HepG2 (cell line): ENCODE results near the gene TNFSF12. TPM values are rescaled to one million over a fixed set of nuclear protein-coding genes. Genes with fewer than 3 reads are reported as not detected.
A peak's percentile ranks its signal among the peaks of the same experiment; 100 is the strongest.

ENCODE experiments used
- ATAC-seq: fragments of 200-7000 bp; cut with Tn5 transposase; 3 replicates; pipeline ENCODE4 v1.9.1; 2020; ENCODE audit warnings: mild to moderate bottlenecking, moderate library complexity
- BruUV-seq: library from RNA; stranded (reverse); fragments of 400-500 nt; replicated peaks from 2 replicates; lab custom pipeline; 2021; lab: Mats Ljungman, UMichigan
- CTCF ChIA-PET: fragments of 300-600 bp; formaldehyde crosslinking; extraction: SDS; loops from one replicate; lab custom pipeline; 2021; ENCODE audit warnings: low total read pairs, inconsistent platforms, low intra/inter-chr PET ratio; lab: Yijun Ruan, JAX
- POLR2A ChIA-PET: fragments of 350-600 bp; sonication (Branson Sonifier 250); formaldehyde crosslinking; loops from one replicate; lab custom pipeline; 2020; ENCODE audit warnings: antibody characterized with exemption, inconsistent platforms; lab: Yijun Ruan, JAX
- DNase-seq: peaks from one replicate; pipeline ENCODE4 v3.0.0-alpha.2; 2015; ENCODE audit warnings: low spot score
- FAIRE-seq: peaks from 3 replicates; lab custom pipeline; 2011; peaks lifted over from hg19 to GRCh38; lab: Jason Lieb, UNC
- H2AFZ ChIP-seq: one replicate; pipeline ENCODE4 v1.6.1; 2011; ENCODE audit warnings: low read length, inconsistent platforms
- H3K27ac ChIP-seq: fragments of 300-600 bp; 3 replicates; pipeline ENCODE4 v1.8.0; 2011; ENCODE audit warnings: mixed run types, mild to moderate bottlenecking, mixed read lengths, low read length, inconsistent platforms; ENCODE audit not compliant: insufficient read depth; ENCODE audit errors: extremely low read length
- H3K27me3 ChIP-seq, 2 experiments: fragments of 200-600 bp in 1 of 2; 2 replicates in 1 of 2; 3 replicates in 1 of 2; pipeline versions ENCODE4 v1.6.0 to v1.8.0; 2011; ENCODE audit warnings: low read length in 2 of 2, mild to moderate bottlenecking in 2 of 2, moderate library complexity in 2 of 2, inconsistent platforms in 1 of 2; ENCODE audit not compliant: insufficient read depth in 2 of 2, control insufficient read depth in 1 of 2
- H3K36me3 ChIP-seq, 2 experiments: fragments of 200-600 bp in 1 of 2; replicated peaks in 1 of 2; 2 replicates in 1 of 2; 3 replicates in 1 of 2; pipeline versions ENCODE4 v1.5.1 to v1.8.0; 2011; ENCODE audit warnings: low read length in 2 of 2, inconsistent platforms in 1 of 2; ENCODE audit not compliant: insufficient read depth in 2 of 2, control insufficient read depth in 1 of 2
- H3K4me1 ChIP-seq: 2 replicates; pipeline ENCODE4 v1.5.1; 2012; ENCODE audit warnings: low read length, inconsistent platforms; ENCODE audit not compliant: insufficient read depth
- H3K4me2 ChIP-seq: 2 replicates; pipeline ENCODE4 v1.6.0; 2011; ENCODE audit warnings: low read depth, low read length, inconsistent platforms
- H3K4me3 ChIP-seq, 3 experiments: fragments of 200-600 bp in 1 of 3; sonication (generic), shearing (Covaris generic) in 1 of 3; replicated peaks in 1 of 3; 2 replicates each; pipeline ENCODE4 v1.5.1; 2011 to 2016; ENCODE audit warnings: low read length in 3 of 3, inconsistent platforms in 2 of 3, low read depth in 2 of 3, mild to moderate bottlenecking in 2 of 3, control low read depth in 1 of 3, mixed read lengths in 1 of 3; ENCODE audit not compliant: insufficient read depth in 1 of 3
- H3K79me2 ChIP-seq: one replicate; pipeline ENCODE4 v1.6.1; 2011; ENCODE audit warnings: low read length, inconsistent platforms; ENCODE audit not compliant: insufficient read depth
- H3K9ac ChIP-seq: 2 replicates; pipeline ENCODE4 v1.6.0; 2011; ENCODE audit warnings: mild to moderate bottlenecking, low read depth, low read length, inconsistent platforms; ENCODE audit not compliant: insufficient read depth
- H3K9me3 ChIP-seq: 2 replicates; pipeline ENCODE4 v1.5.1; 2012; ENCODE audit warnings: mild to moderate bottlenecking, low read length
- H4K20me1 ChIP-seq: 2 replicates; pipeline ENCODE4 v1.6.0; 2011; ENCODE audit warnings: inconsistent platforms, mild to moderate bottlenecking, low read length, moderate library complexity; ENCODE audit not compliant: insufficient read depth
- AGO2 ChIP-seq: fragments of 200-400 bp; formaldehyde crosslinking; optimal IDR thresholded peaks from 2 replicates; pipeline ENCODE3; 2017; ENCODE audit warnings: mild to moderate bottlenecking, low read depth, low read length, moderate library complexity
- KDM2A ChIP-seq: sonication (generic); formaldehyde crosslinking; IDR thresholded peaks from 2 replicates; pipeline ENCODE4 v1.4.0; 2020; ENCODE audit warnings: low read depth, missing genetic modification reagents, borderline replicate concordance
- MEIS2 ChIP-seq: sonication (generic); formaldehyde crosslinking; IDR thresholded peaks from 2 replicates; pipeline ENCODE4 v1.9.0; 2021; ENCODE audit warnings: mild to moderate bottlenecking, missing genetic modification reagents
- NFRKB ChIP-seq: fragments of 450-650 bp; IDR thresholded peaks from 2 replicates; pipeline ENCODE4 v1.6.1; 2017
- PITX1 ChIP-seq: sonication (generic); formaldehyde crosslinking; IDR thresholded peaks from 2 replicates; pipeline ENCODE4 v1.5.1; 2020; ENCODE audit warnings: mild to moderate bottlenecking, missing genetic modification reagents
- RBFOX2 ChIP-seq: fragments of 200-400 bp; formaldehyde crosslinking; IDR thresholded peaks from 2 replicates; pipeline ENCODE4 v1.6.1; 2017; ENCODE audit warnings: low read depth, mild to moderate bottlenecking, low read length
- ZMYM3 ChIP-seq: sonication (generic); formaldehyde crosslinking; IDR thresholded peaks from 2 replicates; pipeline ENCODE4 v1.5.1; 2020; ENCODE audit warnings: mild to moderate bottlenecking, missing genetic modification reagents
- ZNF335 ChIP-seq: sonication (generic); formaldehyde crosslinking; IDR thresholded peaks from 2 replicates; pipeline ENCODE4 v1.4.0; 2020; ENCODE audit warnings: missing genetic modification reagents
- ZNF432 ChIP-seq: sonication (generic); formaldehyde crosslinking; IDR thresholded peaks from 2 replicates; pipeline ENCODE4 v1.5.0; 2020; ENCODE audit warnings: missing genetic modification reagents, mild to moderate bottlenecking, borderline replicate concordance
- WGBS: methylation state at CpG from one replicate; pipeline ENCODE4 v1.1.6; 2017; ENCODE audit warnings: low lambda C conversion rate; 5-methylcytosine and 5-hydroxymethylcytosine counted together
- in situ Hi-C: cut with HindIII; loops from 2 replicates; pipeline ENCODE4 v1.10.0; 2017; ENCODE audit warnings: low pct_unique_long_range_greater_than_20kb; ENCODE audit not compliant: extremely low pct_ligation_motif_present
- intact Hi-C: fragments of 100-400 bp; cut with micrococcal nuclease; formaldehyde crosslinking; loops from one replicate; pipeline ENCODE4 v1.10.0; 2022; ENCODE audit not compliant: unreplicated experiment
- polyA plus RNA-seq, 8 experiments: library from polyadenylated mRNA; depleted of rRNA in 3 of 8; stranded (reverse) in 7 of 8; unstranded in 1 of 8; fragments of >200 nt; fragmentation: Illumina TruSeq in 4 of 8; extraction: Trizol in 4 of 8; gene quantifications; 2 replicates each; pipeline versions ENCODE4 v1.2.1 to v1.2.3, GENCODE V29; 2011 to 2016; ENCODE audit warnings: low read depth in 4 of 8, missing spikeins in 1 of 8, mixed read lengths in 1 of 8; ENCODE audit not compliant: insufficient read depth in 1 of 8
- total RNA-seq, 5 experiments: library from RNA; depleted of rRNA; stranded (reverse); fragments of >200 nt; fragmentation: Illumina TruSeq; extraction: Trizol; gene quantifications; 2 replicates each; pipeline ENCODE4 v1.2.3, GENCODE V29; 2016; ENCODE audit warnings: low read depth in 1 of 5
- TF ChIP-seq, protein P1 (sequence below): sonication (generic); formaldehyde crosslinking; IDR thresholded peaks from 2 replicates; pipeline ENCODE4 v1.5.1; 2020; ENCODE audit warnings: missing genetic modification reagents, mild to moderate bottlenecking, borderline replicate concordance
- TF ChIP-seq, protein P2 (sequence below): sonication (generic); formaldehyde crosslinking; conservative IDR thresholded peaks from 2 replicates; pipeline ENCODE4 v1.8.0; 2022; ENCODE audit warnings: low read depth, missing genetic modification reagents
- TF ChIP-seq, protein P3 (sequence below): sonication (generic); formaldehyde crosslinking; IDR thresholded peaks from 2 replicates; pipeline ENCODE4 v1.5.0; 2020; ENCODE audit warnings: missing genetic modification reagents

TNFSF12 gene
- total and polyA plus RNA-seq, 2 of the 13 experiments (the other 11 are each of a cell fraction or from before 2014, with no cell fraction given): 0.93 to 7.2 TPM

DNA sequence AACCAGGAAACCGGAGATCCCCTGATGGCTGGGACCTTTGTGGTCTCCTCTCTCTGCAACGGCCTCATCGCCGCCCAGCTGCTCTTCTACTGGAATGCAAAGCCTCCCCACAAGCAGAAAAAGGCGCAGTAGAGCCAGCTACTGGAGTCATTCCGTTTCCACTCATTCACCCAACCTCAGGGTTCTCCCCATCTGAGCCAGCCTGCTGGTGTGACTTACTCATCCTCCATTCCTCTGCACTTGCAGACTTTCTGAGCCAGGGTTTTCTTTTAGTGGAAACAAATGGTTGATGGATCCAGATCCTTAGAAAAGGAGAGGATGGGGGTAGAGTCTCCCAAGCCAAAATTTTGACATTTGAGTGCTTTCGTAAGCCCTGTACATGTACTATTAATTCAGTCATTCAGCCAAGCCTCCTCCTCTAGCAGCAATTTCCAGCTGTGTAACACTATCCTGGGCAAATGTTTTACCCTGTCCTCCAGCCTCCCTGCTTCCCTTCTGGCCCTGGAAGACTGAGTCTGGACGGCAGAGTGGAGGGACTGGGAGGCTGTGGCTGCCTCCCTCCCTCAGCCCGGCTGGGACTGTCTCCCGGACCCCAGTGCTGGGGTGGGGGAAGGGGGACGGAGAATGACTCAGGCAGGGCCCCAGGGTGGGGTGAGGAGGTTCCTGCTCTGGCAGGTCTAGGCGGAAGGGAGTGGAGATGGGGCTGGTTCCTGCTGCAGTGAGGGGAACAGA is 38.7 kb downstream of the TNFSF12 start:
- CTCF ChIA-PET: interaction anchor here (0.9 to 1.5 kb wide), 3 partner anchors 46 to 100 kb away, joined by 3 to 7 read pairs (median 3); partner anchors contain the start of genes TP53 and WRAP53

DNA sequence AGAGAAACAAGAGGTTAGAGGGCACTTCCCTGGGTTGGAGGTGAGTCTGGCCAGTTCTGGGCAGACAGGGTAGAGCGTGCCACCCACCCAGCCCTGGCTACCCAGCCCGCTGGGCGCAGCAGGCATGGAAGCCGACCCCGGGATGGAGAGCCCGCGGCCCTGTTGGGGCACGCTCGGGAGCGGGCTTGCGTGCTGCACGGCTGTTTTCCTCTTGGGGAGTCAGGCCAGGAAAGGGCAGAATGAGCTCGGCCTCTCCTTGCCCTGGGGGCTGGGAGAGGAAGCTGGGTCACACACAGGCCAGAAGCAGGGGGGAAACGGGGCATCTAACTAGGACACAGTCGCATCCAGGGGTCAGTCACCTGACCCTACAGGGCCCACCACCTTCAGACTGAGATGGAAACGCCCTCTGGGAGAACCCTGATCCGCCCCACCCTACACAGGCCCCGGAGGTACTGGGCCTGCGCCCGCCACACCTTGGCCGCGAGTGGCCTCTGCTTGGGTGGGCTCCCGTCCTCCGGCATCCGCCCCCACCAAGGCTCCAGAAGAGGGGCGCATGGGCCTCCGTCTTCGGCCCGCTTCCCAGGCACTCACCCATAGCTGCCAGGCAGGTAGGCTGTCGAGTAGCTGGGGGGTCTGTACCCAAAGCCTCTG is 39.8 kb downstream of the TNFSF12 start:
- no peaks in the 10 kb centered on the region; a peak in 1 of 5 replicates for H3K27me3 ChIP-seq
- H3K79me2 ChIP-seq: peaks cover 10% of the 10 kb centered on the region
- WGBS: 95% methylated on average over 22 of the region's 30 CpGs
- in situ Hi-C loops: loop anchor here (5.0 kb wide), 1 partner anchor 99 kb away; the partner anchor contains the start of genes TP53 and WRAP53
- POLR2A ChIA-PET: interaction anchor here (1.1 to 1.7 kb wide), 3 partner anchors 9 to 99 kb away, joined by 4 to 5 read pairs (median 4); partner anchors contain the start of genes CD68, SAT2 and TP53
- H4K20me1 ChIP-seq: no peaks in the 10 kb centered on the region
- peaks cover 19 to 47% of the 10 kb centered on the region in 2 experiments for H3K36me3 ChIP-seq
- ATAC-seq (no peak), DNase-seq (no peak), FAIRE-seq (no peak)
- no TSS peak for BruUV-seq
- intact Hi-C loops: no loop called here
- H3K4me1 ChIP-seq: peaks cover 13% of the 10 kb centered on the region
- CTCF ChIA-PET: no interaction called here
- no peak overlapping the region for H3K9ac ChIP-seq
- H3K9me3 ChIP-seq: no peaks in the 10 kb centered on the region
- H3K4me2 ChIP-seq: no peak overlapping the region
- H2AFZ ChIP-seq: no peak overlapping the region
- no peak overlapping the region for H3K4me3 ChIP-seq
- H3K27ac ChIP-seq: no peak overlapping the region
- TF ChIP-seq AGO2 (peak; percentile 94), RBFOX2 (peak; percentile 65; the same call in 1 of the 2 replicates), ZNF432 (no peak), ZMYM3 (CRISPR knock-in tag) (no peak), PITX1 (CRISPR knock-in tag) (no peak), KDM2A (CRISPR knock-in tag) (no peak), ZNF335 (CRISPR knock-in tag) (no peak)
- TF ChIP-seq, protein P1, sequence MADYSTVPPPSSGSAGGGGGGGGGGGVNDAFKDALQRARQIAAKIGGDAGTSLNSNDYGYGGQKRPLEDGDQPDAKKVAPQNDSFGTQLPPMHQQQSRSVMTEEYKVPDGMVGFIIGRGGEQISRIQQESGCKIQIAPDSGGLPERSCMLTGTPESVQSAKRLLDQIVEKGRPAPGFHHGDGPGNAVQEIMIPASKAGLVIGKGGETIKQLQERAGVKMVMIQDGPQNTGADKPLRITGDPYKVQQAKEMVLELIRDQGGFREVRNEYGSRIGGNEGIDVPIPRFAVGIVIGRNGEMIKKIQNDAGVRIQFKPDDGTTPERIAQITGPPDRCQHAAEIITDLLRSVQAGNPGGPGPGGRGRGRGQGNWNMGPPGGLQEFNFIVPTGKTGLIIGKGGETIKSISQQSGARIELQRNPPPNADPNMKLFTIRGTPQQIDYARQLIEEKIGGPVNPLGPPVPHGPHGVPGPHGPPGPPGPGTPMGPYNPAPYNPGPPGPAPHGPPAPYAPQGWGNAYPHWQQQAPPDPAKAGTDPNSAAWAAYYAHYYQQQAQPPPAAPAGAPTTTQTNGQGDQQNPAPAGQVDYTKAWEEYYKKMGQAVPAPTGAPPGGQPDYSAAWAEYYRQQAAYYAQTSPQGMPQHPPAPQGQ (CRISPR knock-in tag): no peak
- TF ChIP-seq, protein P2, sequence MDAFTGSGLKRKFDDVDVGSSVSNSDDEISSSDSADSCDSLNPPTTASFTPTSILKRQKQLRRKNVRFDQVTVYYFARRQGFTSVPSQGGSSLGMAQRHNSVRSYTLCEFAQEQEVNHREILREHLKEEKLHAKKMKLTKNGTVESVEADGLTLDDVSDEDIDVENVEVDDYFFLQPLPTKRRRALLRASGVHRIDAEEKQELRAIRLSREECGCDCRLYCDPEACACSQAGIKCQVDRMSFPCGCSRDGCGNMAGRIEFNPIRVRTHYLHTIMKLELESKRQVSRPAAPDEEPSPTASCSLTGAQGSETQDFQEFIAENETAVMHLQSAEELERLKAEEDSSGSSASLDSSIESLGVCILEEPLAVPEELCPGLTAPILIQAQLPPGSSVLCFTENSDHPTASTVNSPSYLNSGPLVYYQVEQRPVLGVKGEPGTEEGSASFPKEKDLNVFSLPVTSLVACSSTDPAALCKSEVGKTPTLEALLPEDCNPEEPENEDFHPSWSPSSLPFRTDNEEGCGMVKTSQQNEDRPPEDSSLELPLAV (CRISPR knock-in tag): no peak
- TF ChIP-seq, protein P3, sequence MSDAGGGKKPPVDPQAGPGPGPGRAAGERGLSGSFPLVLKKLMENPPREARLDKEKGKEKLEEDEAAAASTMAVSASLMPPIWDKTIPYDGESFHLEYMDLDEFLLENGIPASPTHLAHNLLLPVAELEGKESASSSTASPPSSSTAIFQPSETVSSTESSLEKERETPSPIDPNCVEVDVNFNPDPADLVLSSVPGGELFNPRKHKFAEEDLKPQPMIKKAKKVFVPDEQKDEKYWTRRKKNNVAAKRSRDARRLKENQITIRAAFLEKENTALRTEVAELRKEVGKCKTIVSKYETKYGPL (CRISPR knock-in tag): no peak

More for the DNA sequence above, 38.7 kb downstream of the TNFSF12 start:
- no peaks in the 10 kb centered on the region; a peak in 1 of 5 replicates for H3K27me3 ChIP-seq
- DNase-seq (no peak), ATAC-seq (no peak)
- H3K27ac ChIP-seq: no peak overlapping the region
- peaks cover 13 to 36% of the 10 kb centered on the region in 2 experiments for H3K36me3 ChIP-seq
- H3K9ac ChIP-seq: no peak overlapping the region
- in situ Hi-C loops: loop anchor here (5.0 kb wide), 1 partner anchor 100 kb away; the partner anchor contains the start of genes TP53 and WRAP53
- H3K9me3 ChIP-seq: no peaks in the 10 kb centered on the region
- no peak overlapping the region for H2AFZ ChIP-seq
- no peaks in the 10 kb centered on the region for H4K20me1 ChIP-seq
- 84% methylated on average over 12 of the region's 12 CpGs for WGBS
- H3K4me2 ChIP-seq: no peak overlapping the region
- TF ChIP-seq NFRKB (no peak), MEIS2 (0 out of 2 replicates have a peak, but pooled peaks have one; percentile 2)
- TF ChIP-seq, all 625 proteins: peak for 1
- FAIRE-seq: no peak
- peaks cover 15% of the 10 kb centered on the region for H3K79me2 ChIP-seq
- intact Hi-C loops: no loop called here
- peaks cover 23% of the 10 kb centered on the region for H3K4me1 ChIP-seq
- H3K4me3 ChIP-seq: no peak overlapping the region
- no TSS peak for BruUV-seq
- POLR2A ChIA-PET: interaction anchor here (0.6 to 4.5 kb wide), 5 partner anchors 8 to 100 kb away, joined by 3 to 89 read pairs (median 4); partner anchors contain the start of genes ATP1B2, CD68, SAT2 and TP53
